ENCODE data around the gene RASSF8. TPM values are rescaled to one million over a fixed set of nuclear protein-coding genes. Genes with fewer than 3 reads are reported as not detected.

The RASSF8 gene
- total RNA-seq, 1 donor from 2014 or later: 85.7 TPM

DNA sequence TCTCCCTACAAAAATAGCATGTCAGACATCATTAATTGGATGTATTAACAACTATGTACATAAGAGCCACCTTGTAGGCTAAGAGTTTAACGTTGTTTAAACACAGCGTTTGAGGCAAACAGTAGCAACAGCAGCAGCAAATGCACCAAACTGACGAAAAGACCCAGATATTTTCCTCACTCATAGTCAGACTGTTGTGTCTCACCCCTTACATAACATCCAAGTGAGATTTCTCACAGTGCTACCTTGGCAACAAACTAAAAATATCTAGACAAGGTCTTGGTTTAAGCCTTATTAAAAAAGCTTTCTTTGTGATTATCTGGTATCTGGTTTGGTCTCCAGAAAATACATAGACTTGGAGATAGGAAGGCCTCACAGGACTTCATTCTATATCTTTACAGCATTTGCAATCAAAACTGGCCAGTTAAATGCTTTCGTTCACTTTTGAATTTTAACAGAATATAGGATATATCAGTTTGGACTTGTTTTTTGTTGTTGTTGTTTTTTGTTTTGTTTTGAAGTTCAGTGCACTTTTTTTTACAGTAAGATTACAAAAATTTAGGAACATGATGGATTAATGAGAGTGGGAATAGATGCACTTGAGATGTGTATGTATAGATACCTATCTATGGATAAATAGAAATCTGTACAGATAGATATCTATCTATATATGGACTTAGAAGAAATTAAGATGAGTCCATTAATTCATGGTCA lies 162.2 kb downstream of the RASSF8 start:
- intact Hi-C loops (cut with DNase I): no loop called here
- no peaks in the 10 kb centered on the region for H3K36me3 ChIP-seq
- peaks cover 56% of the 10 kb centered on the region for H3K27me3 ChIP-seq
- H3K4me1 ChIP-seq: peaks cover 15% of the 10 kb centered on the region
- peak overlapping the region; percentile 56 for H3K4me3 ChIP-seq
- H3K9me3 ChIP-seq: no peaks in the 10 kb centered on the region
- H3K27ac ChIP-seq: peak overlapping the region; percentile 84
- TF ChIP-seq, protein P1, sequence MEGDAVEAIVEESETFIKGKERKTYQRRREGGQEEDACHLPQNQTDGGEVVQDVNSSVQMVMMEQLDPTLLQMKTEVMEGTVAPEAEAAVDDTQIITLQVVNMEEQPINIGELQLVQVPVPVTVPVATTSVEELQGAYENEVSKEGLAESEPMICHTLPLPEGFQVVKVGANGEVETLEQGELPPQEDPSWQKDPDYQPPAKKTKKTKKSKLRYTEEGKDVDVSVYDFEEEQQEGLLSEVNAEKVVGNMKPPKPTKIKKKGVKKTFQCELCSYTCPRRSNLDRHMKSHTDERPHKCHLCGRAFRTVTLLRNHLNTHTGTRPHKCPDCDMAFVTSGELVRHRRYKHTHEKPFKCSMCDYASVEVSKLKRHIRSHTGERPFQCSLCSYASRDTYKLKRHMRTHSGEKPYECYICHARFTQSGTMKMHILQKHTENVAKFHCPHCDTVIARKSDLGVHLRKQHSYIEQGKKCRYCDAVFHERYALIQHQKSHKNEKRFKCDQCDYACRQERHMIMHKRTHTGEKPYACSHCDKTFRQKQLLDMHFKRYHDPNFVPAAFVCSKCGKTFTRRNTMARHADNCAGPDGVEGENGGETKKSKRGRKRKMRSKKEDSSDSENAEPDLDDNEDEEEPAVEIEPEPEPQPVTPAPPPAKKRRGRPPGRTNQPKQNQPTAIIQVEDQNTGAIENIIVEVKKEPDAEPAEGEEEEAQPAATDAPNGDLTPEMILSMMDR (IDR thresholded peaks at IDR 0.05): no peak
- DNase-seq: no peak
- no peak for ATAC-seq

DNA sequence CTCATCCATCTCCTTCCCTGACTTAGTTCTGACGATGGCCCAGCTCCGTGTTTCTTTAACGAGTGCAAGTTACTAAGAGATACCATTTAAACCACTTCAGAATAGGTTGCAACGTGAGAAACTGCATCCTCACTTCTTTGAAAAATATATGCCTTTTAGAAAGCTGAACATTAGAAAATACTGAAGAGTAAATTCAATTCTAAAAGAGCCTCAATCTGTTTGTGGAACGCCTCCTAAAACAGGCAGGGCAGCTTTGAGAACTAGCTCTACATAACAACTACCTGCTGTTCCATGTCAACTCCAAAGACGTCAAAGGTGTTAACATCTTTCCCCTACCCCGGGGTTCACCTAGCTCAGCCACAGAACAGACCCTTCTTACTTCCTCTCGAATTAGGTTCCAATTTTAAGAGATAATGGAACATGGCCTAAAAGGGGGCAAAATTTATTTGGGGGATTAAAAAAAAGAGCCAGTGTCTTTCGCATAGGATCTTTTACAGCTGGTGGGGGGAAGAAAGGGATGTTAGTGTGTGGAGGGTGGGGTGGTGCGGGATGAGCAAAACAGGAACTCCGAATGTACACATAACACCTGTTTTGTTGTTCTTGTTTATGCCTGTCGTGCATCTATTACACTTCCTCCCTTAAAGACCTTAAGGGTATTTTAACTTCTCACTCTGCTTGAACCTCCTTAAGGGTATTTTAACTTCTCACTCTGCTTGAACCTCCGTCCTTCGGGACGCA lies 163.0 kb downstream of the RASSF8 start:
- intact Hi-C loops (cut with DNase I): no loop called here
- Histone ChIP-seq H3K27me3 (peaks cover 59% of the 10 kb centered on the region), H3K4me3 (peak overlapping the region; percentile 56), H3K4me1 (peaks cover 21% of the 10 kb centered on the region), H3K36me3 (no peaks in the 10 kb centered on the region), H3K9me3 (no peaks in the 10 kb centered on the region), H3K27ac (peak overlapping the region; percentile 84)
- no peak for ATAC-seq
- no peak for DNase-seq
- TF ChIP-seq, protein P1 (IDR thresholded peaks at IDR 0.05): no peak

- DNase-seq (peak; percentile 78), ATAC-seq (peak; percentile 6)
- TF ChIP-seq, protein P1 (IDR thresholded peaks at IDR 0.05): no peak
- H3K9me3 ChIP-seq: no peaks in the 10 kb centered on the region
- H3K27ac ChIP-seq: peak overlapping the region; percentile 84
- no peaks in the 10 kb centered on the region for H3K36me3 ChIP-seq
- intact Hi-C loops (cut with DNase I): no loop called here
- peaks cover 65% of the 10 kb centered on the region for H3K27me3 ChIP-seq
- H3K4me1 ChIP-seq: peaks cover 26% of the 10 kb centered on the region
- peak overlapping the region; percentile 56 for H3K4me3 ChIP-seq
Measured at GRCh38 chr12:26122061-26122680, 163.7 kb downstream of the RASSF8 start.

- H3K4me1 ChIP-seq: peaks cover 26% of the 10 kb centered on the region
- DNase-seq (peak; percentile 79), ATAC-seq (peak; percentile 1)
- peaks cover 72% of the 10 kb centered on the region for H3K27me3 ChIP-seq
- no peaks in the 10 kb centered on the region for H3K36me3 ChIP-seq
- TF ChIP-seq, protein P1 (IDR thresholded peaks at IDR 0.05): peak; percentile 21
- H3K9me3 ChIP-seq: no peaks in the 10 kb centered on the region
- intact Hi-C loops (cut with DNase I): no loop called here
- peak overlapping the region; percentile 84 for H3K27ac ChIP-seq
- H3K4me3 ChIP-seq: peak overlapping the region; percentile 56
Measured at GRCh38 chr12:26122681-26123481, 164.4 kb downstream of the RASSF8 start.

- Histone ChIP-seq H3K36me3 (no peaks in the 10 kb centered on the region), H3K27ac (peak overlapping the region; percentile 84), H3K4me1 (peaks cover 26% of the 10 kb centered on the region), H3K4me3 (peak overlapping the region; percentile 56), H3K27me3 (peaks cover 67% of the 10 kb centered on the region), H3K9me3 (no peaks in the 10 kb centered on the region)
- TF ChIP-seq, protein P1 (IDR thresholded peaks at IDR 0.05): no peak
- no peak for DNase-seq
- intact Hi-C loops (cut with DNase I): no loop called here
- no peak for ATAC-seq
Measured at GRCh38 chr12:26123482-26123980, 165.0 kb downstream of the RASSF8 start.
